GM12801 (cell line): ENCODE measurements around the gene ZNF778.

ENCODE experiments used
- TF ChIP-seq, protein P1 (sequence below): IDR thresholded peaks from one replicate; pipeline ENCODE4 v1.5.1; 2011; ENCODE audit warnings: control low read depth; ENCODE audit not compliant: insufficient read length; ENCODE audit errors: extremely low read depth

ZNF778 gene

DNA sequence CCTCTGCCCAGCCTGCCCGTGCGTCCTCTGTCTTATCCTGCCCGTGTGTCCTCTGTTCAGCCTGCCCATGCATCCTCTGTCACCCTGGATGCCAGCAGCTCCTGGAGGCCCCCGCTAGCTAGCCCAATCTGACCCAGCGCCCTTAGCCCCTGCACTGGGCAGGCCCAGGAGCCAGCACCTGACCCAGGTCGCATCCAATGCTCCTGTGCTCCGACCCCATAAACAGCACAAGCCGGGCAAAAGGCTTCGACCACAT, 32.9 kb upstream of the ZNF778 start:
- TF ChIP-seq, protein P1, sequence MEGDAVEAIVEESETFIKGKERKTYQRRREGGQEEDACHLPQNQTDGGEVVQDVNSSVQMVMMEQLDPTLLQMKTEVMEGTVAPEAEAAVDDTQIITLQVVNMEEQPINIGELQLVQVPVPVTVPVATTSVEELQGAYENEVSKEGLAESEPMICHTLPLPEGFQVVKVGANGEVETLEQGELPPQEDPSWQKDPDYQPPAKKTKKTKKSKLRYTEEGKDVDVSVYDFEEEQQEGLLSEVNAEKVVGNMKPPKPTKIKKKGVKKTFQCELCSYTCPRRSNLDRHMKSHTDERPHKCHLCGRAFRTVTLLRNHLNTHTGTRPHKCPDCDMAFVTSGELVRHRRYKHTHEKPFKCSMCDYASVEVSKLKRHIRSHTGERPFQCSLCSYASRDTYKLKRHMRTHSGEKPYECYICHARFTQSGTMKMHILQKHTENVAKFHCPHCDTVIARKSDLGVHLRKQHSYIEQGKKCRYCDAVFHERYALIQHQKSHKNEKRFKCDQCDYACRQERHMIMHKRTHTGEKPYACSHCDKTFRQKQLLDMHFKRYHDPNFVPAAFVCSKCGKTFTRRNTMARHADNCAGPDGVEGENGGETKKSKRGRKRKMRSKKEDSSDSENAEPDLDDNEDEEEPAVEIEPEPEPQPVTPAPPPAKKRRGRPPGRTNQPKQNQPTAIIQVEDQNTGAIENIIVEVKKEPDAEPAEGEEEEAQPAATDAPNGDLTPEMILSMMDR: no peak

DNA sequence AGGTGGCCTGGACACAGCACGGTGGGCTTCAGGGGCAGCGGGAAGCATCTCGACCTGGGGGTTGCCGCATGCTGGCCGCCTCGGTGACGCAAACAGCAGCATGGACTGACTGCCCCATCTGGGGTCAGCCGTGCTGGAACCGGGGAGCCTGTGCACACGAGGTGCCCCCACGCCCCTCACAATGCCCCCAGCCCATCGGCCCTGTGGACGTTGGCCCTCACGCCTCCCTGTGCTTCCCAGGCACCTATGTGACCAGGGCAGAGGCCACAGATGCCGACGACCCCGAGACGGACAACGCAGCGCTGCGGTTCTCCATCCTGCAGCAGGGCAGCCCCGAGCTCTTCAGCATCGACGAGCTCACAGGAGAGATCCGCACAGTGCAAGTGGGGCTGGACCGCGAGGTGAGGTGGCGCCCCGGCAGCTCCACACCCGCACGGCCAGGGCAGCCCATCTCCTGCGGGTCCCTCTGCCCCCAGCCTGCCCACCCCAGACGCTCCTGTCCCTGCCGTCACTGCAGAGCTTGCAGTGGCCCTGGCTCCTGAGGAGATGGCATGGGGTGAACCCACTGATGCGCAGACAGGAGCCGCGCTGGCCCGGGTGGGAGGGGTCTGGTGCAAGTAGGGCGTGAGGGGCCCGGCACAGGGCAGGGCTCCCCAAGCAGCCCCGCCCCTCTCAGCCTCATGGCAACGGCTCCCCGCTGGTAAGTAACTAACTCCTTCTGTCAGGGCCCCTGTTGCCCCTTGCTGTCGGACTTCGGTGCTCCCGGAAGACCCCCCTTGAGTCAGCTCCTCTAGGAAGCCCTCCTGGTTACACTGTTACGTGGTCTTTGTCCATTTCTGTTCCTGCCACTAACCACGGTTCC, 32.3 kb upstream of the ZNF778 start:
- TF ChIP-seq, protein P1: no peak

DNA sequence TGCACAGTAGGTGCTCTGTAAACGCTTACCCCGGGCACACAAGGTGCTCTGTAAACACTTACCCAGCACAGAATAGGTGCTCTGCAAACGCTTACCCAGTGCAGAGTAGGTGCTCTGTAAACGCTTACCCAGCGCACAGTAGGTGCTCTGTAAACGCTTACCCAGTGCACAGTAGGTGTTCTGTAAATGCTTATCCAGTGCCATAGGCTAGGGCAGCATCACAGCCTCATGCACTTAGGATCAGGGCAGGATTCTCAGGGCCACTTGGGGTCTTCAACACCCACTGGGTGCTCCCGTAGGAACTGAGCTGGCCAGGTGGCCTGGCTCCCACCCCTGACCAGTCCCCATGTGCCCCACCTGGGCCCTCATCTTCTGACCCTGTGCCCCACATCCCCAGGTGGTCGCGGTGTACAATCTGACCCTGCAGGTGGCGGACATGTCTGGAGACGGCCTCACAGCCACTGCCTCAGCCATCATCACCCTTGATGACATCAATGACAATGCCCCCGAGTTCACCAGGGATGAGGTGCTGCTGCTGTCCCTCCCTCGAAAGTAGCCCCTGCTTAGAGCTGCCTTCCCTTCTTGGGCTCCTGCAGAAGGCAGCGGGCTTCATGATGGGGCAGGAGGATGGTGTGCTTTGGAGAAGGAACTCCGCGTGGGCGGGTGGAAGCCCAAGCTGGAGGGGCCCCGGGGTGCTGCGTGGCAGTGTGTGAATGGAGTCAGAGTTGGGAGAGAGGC, 30.3 kb upstream of the ZNF778 start:
- TF ChIP-seq, protein P1: no peak

DNA sequence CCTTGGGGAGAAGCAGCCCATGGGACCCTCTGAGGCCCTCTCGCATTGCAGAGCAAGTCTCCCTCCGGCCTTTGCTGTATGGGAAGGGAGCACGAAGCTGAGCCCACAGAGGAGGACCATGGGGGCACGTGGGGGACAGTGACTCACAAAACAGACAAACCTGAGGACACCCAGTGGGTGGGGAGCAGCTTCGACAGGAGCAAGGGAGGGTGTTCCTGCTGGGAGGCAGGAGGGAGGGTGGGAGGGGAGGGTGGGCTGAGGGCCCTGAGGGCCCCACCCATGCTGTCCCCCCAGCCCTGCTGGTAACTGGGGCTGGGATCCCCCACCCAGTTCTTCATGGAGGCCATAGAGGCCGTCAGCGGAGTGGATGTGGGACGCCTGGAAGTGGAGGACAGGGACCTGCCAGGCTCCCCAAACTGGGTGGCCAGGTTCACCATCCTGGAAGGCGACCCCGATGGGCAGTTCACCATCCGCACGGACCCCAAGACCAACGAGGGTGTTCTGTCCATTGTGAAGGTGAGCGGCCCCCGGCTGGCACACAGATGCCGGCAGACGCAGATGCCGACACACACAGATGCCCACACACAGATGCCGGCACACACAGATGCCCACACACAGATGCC, 29.6 kb upstream of the ZNF778 start:
- TF ChIP-seq, protein P1: no peak

DNA sequence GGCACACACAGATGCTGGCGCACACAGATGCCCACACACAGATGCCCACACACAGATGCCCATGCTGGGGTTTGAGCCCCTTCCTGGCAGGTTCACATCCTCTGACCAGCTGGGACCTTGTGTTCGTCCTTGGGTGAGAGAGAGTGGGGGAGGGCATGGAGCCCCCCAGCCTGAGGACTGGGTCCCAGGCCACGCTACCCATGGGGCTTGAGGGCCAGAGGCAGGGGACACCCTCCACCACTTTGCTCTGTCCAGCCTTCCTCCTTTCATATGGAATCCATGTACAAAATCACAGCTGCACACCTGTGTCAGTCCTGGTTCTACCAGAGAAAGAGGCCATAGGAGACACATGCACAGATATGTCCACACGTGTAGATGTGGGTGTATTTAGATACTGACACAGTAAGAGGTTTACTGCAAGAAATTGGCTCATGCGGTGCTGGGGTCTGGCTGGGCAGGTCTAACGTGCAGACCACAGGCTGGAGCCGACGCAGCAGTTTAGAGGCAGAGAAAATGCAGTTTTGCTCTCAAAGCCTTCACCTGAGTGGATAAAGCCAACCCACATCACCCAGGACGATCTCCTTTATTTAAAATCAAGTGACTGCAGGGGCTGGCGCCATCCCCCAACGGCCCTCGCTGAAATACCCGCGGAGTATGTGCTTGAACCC, 28.0 kb upstream of the ZNF778 start:
- TF ChIP-seq, protein P1: no peak

DNA sequence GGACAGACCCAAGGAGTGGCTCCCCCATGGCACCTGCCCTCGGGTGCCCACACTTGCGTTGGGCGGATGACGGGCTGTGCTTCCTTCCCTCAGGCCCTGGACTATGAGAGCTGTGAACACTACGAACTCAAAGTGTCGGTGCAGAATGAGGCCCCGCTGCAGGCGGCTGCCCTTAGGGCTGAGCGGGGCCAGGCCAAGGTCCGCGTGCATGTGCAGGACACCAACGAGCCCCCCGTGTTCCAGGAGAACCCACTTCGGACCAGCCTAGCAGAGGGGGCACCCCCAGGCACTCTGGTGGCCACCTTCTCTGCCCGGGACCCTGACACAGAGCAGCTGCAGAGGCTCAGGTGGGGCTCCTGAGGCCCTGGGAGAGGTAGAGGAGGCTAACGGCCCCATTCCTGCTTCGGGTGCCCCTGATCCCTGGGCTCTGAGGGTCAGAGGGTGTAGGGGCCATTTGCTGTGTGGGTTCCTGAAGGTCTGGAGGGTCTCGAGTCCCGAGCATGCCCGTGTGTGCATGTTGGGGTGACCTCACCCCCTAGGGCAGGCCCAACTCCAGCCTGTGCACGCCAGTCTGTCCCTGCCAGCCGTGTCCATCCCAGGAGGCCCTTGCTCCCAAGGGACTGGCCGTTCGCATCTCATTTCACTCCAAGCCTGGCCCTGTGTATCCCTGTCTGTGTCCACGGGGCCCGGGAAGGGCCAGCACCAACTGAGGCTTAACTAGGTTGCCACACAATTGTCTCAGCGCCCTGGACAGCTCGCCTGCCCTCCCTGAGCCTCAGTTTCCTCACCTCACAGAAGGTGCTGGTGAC, 27.1 kb upstream of the ZNF778 start:
- TF ChIP-seq, protein P1: no peak
